IMR-90 (cell line): ENCODE data around the gene MAP6. TPM values are rescaled to one million over a fixed set of nuclear protein-coding genes. Genes with fewer than 3 reads are reported as not detected.

Experiments
- ATAC-seq: fragments of 200-7000 bp; cut with Tn5 transposase; 2 replicates; pipeline ENCODE4 v1.9.1; 2020; ENCODE audit warnings: low read depth, mild to moderate bottlenecking, moderate library complexity
- BruUV-seq: library from RNA; stranded (reverse); fragments of 400-500 nt; replicated peaks from 2 replicates; lab custom pipeline; 2021; lab: Mats Ljungman, UMichigan
- CTCF ChIA-PET: fragments of 300-600 bp; formaldehyde crosslinking; extraction: SDS; loops from one replicate; lab custom pipeline; 2021; ENCODE audit warnings: antibody characterized with exemption; lab: Yijun Ruan, JAX
- POLR2A ChIA-PET: fragments of 300-600 bp; sonication (Branson Sonifier 250); formaldehyde crosslinking; loops from one replicate; lab custom pipeline; 2022; ENCODE audit warnings: antibody characterized with exemption; ENCODE audit not compliant: unreplicated experiment; lab: Charles Lee
- DNase-seq: peaks from one replicate; pipeline ENCODE4 v3.0.0; 2013
- H2AFZ ChIP-seq: replicated peaks from 2 replicates; pipeline ENCODE3; 2013; ENCODE audit warnings: low read length, mild to moderate bottlenecking; ENCODE audit not compliant: poor library complexity
- H2AK5ac ChIP-seq: 2 replicates; pipeline ENCODE4 v1.6.1; 2013; ENCODE audit warnings: low read depth, low read length, inconsistent platforms
- H2AK9ac ChIP-seq: replicated peaks from 2 replicates; pipeline ENCODE3; 2013; ENCODE audit warnings: mild to moderate bottlenecking, low read depth, low read length, moderate library complexity; ENCODE audit not compliant: poor library complexity
- H2BK120ac ChIP-seq: 2 replicates; pipeline ENCODE4 v1.6.1; 2013; ENCODE audit warnings: low read depth, low read length, inconsistent platforms
- H2BK15ac ChIP-seq: 3 replicates; pipeline ENCODE4 v1.6.1; 2013; ENCODE audit warnings: low read depth, low read length, inconsistent platforms
- H2BK20ac ChIP-seq: 2 replicates; pipeline ENCODE4 v1.6.1; 2013; ENCODE audit warnings: low read depth, mild to moderate bottlenecking, inconsistent platforms, low read length, moderate library complexity
- H2BK5ac ChIP-seq: 2 replicates; pipeline ENCODE4 v1.6.1; 2013; ENCODE audit warnings: mild to moderate bottlenecking, low read depth, low read length, inconsistent platforms; ENCODE audit not compliant: poor library complexity, severe bottlenecking
- H3K14ac ChIP-seq: replicated peaks from 2 replicates; pipeline ENCODE4 v1.6.1; 2013; ENCODE audit warnings: low read depth, low read length, inconsistent platforms
- H3K18ac ChIP-seq: 2 replicates; pipeline ENCODE4 v1.6.1; 2013; ENCODE audit warnings: low read depth, low read length, control low read depth
- H3K23ac ChIP-seq: 2 replicates; pipeline ENCODE4 v1.6.1; 2013; ENCODE audit warnings: low read depth, low read length, inconsistent platforms
- H3K27ac ChIP-seq: 2 replicates; pipeline ENCODE4 v1.5.1; 2013; ENCODE audit warnings: mild to moderate bottlenecking, control low read depth, low read length; ENCODE audit not compliant: insufficient read depth
- H3K27me3 ChIP-seq: 2 replicates; pipeline ENCODE4 v1.6.1; 2013; ENCODE audit warnings: low read length; ENCODE audit not compliant: control insufficient read depth, insufficient read depth
- H3K36me3 ChIP-seq: 2 replicates; pipeline ENCODE4 v1.6.1; 2013; ENCODE audit warnings: low read length, mixed read lengths; ENCODE audit not compliant: control insufficient read depth, insufficient read depth
- H3K4ac ChIP-seq: 2 replicates; pipeline ENCODE4 v1.6.1; 2013; ENCODE audit warnings: low read depth, low read length, inconsistent platforms
- H3K4me1 ChIP-seq: 2 replicates; pipeline ENCODE4 v1.6.1; 2013; ENCODE audit warnings: low read length, mixed read lengths; ENCODE audit not compliant: control insufficient read depth, insufficient read depth
- H3K4me2 ChIP-seq: 2 replicates; pipeline ENCODE4 v1.6.1; 2013; ENCODE audit warnings: low read depth, mild to moderate bottlenecking, control low read depth, low read length, moderate library complexity
- H3K4me3 ChIP-seq: 2 replicates; pipeline ENCODE4 v1.5.1; 2013; ENCODE audit warnings: low read depth, mild to moderate bottlenecking, control low read depth, low read length, moderate library complexity; ENCODE audit not compliant: insufficient read depth
- H3K56ac ChIP-seq: 2 replicates; pipeline ENCODE4 v1.6.1; 2013; ENCODE audit warnings: low read length, inconsistent platforms; ENCODE audit not compliant: insufficient read depth; ENCODE audit errors: extremely low read depth
- H3K79me1 ChIP-seq, 2 experiments: 2 replicates each; pipeline ENCODE4 v1.6.1; 2013; ENCODE audit warnings: low read length in 2 of 2, inconsistent platforms in 1 of 2, low read depth in 1 of 2
- H3K9ac ChIP-seq: 2 replicates; pipeline ENCODE4 v1.6.1; 2013; ENCODE audit warnings: low read depth, low read length, control low read depth
- H3K9me1 ChIP-seq: 2 replicates; pipeline ENCODE4 v1.6.1; 2013; ENCODE audit warnings: low read length, inconsistent platforms; ENCODE audit not compliant: insufficient read depth
- H3K9me3 ChIP-seq: 2 replicates; pipeline ENCODE4 v1.6.1; 2013; ENCODE audit warnings: low read length; ENCODE audit not compliant: control insufficient read depth, insufficient read depth
- H4K20me1 ChIP-seq: 2 replicates; pipeline ENCODE4 v1.6.1; 2013; ENCODE audit warnings: low read length, inconsistent platforms; ENCODE audit not compliant: insufficient read depth
- H4K5ac ChIP-seq: 2 replicates; pipeline ENCODE4 v1.6.1; 2013; ENCODE audit warnings: mild to moderate bottlenecking, low read depth, low read length, control low read depth
- H4K8ac ChIP-seq, 2 experiments: 2 replicates each; pipeline ENCODE4 v1.6.1; 2013; ENCODE audit warnings: low read depth in 2 of 2, low read length in 2 of 2, control low read depth in 1 of 2, inconsistent platforms in 1 of 2
- H4K91ac ChIP-seq: 2 replicates; pipeline ENCODE4 v1.6.1; 2013; ENCODE audit warnings: low read depth, low read length, inconsistent platforms; ENCODE audit not compliant: insufficient read depth
- BHLHE40 ChIP-seq: fragments of 150-350 bp; IDR thresholded peaks from 2 replicates; pipeline ENCODE4 v1.6.1; 2016; ENCODE audit warnings: mild to moderate bottlenecking, low read depth, low read length
- CEBPB ChIP-seq: IDR thresholded peaks from 2 replicates; pipeline ENCODE4 v1.6.1; 2012; ENCODE audit warnings: low read depth, low read length, improper control_type of control experiment
- CHD1 ChIP-seq: IDR thresholded peaks from 2 replicates; pipeline ENCODE4 v1.6.1; 2012; ENCODE audit warnings: low read depth, low read length, improper control_type of control experiment
- FOS ChIP-seq: fragments of 150-350 bp; IDR thresholded peaks from 2 replicates; pipeline ENCODE4 v1.6.1; 2016; ENCODE audit warnings: low read depth, low read length
- MAZ ChIP-seq: IDR thresholded peaks from 2 replicates; pipeline ENCODE4 v1.6.1; 2012; ENCODE audit warnings: low read depth, mild to moderate bottlenecking, low read length, improper control_type of control experiment, moderate library complexity, borderline replicate concordance
- MXI1 ChIP-seq: IDR thresholded peaks from 2 replicates; pipeline ENCODE4 v1.6.1; 2012; ENCODE audit warnings: low read depth, mild to moderate bottlenecking, low read length, moderate library complexity, borderline replicate concordance
- POLR2A ChIP-seq: IDR thresholded peaks from 2 replicates; pipeline ENCODE4 v1.6.1; 2012; ENCODE audit warnings: mild to moderate bottlenecking, low read depth, low read length
- RAD21 ChIP-seq: IDR thresholded peaks from 2 replicates; pipeline ENCODE4 v1.6.1; 2012; ENCODE audit warnings: low read length, improper control_type of control experiment
- RCOR1 ChIP-seq: IDR thresholded peaks from 2 replicates; pipeline ENCODE4 v1.6.1; 2012; ENCODE audit warnings: mild to moderate bottlenecking, low read length, improper control_type of control experiment; ENCODE audit not compliant: insufficient replicate concordance
- RFX5 ChIP-seq: IDR thresholded peaks from 2 replicates; pipeline ENCODE4 v1.8.0; 2012; ENCODE audit warnings: low read depth, mild to moderate bottlenecking, low read length, moderate library complexity
- SMC3 ChIP-seq: fragments of 150-350 bp; IDR thresholded peaks from 2 replicates; pipeline ENCODE4 v1.6.1; 2016; ENCODE audit warnings: low read depth, mild to moderate bottlenecking, antibody characterized with exemption, low read length, moderate library complexity
- WGBS, 2 experiments: methylation state at CpG; one replicate each; pipeline versions ENCODE4 v1.1.5 to v1.1.7; 2013; ENCODE audit warnings: missing lambda C conversion rate in 2 of 2; ENCODE audit not compliant: insufficient read length in 1 of 2; ENCODE audit errors: extremely low coverage in 2 of 2; 5-methylcytosine and 5-hydroxymethylcytosine counted together
- dilution Hi-C: fragments of 300-500 bp; cut with HindIII; formaldehyde crosslinking; loops from one replicate; pipeline ENCODE4 v1.14.3; 2018; ENCODE audit warnings: low sequenced_read_pairs; ENCODE audit not compliant: unreplicated experiment
- in situ Hi-C: fragments of 300-500 bp; cut with MboI; formaldehyde crosslinking; loops from 3 replicates; pipeline ENCODE4 v1.14.3; 2019; ENCODE audit warnings: low sequenced_read_pairs, inconsistent platforms, mixed read lengths
- intact Hi-C: fragments of 100-400 bp; cut with micrococcal nuclease; formaldehyde crosslinking; loops from 2 replicates; pipeline ENCODE4 v1.10.0; 2022
- polyA plus RNA-seq, 3 experiments: library from polyadenylated mRNA; depleted of rRNA; stranded (reverse); fragments of >200 nt; gene quantifications; 2 replicates each; pipeline ENCODE4 v1.2.3, GENCODE V29; 2012; ENCODE audit warnings: low replicate concordance in 1 of 3
- total RNA-seq: library from RNA; depleted of rRNA; stranded (reverse); fragments of >200 nt; gene quantifications from 2 replicates; pipeline ENCODE4 v1.2.3, GENCODE V29; 2012
- TF ChIP-seq, protein P1 (sequence below): fragments of 150-350 bp; IDR thresholded peaks from 2 replicates; pipeline ENCODE4 v1.6.1; 2017; ENCODE audit warnings: mild to moderate bottlenecking, antibody characterized with exemption, low read length, low read depth
- TF ChIP-seq, protein P2 (sequence below): fragments of 150-350 bp; IDR thresholded peaks from 2 replicates; pipeline ENCODE4 v1.6.1; 2016; ENCODE audit warnings: low read depth, mild to moderate bottlenecking, low read length, moderate library complexity, borderline replicate concordance

The MAP6 gene
- total and polyA plus RNA-seq, 2 of the 4 experiments (the other 2 are of a cell fraction), result 3.0 to 3.4 TPM

DNA sequence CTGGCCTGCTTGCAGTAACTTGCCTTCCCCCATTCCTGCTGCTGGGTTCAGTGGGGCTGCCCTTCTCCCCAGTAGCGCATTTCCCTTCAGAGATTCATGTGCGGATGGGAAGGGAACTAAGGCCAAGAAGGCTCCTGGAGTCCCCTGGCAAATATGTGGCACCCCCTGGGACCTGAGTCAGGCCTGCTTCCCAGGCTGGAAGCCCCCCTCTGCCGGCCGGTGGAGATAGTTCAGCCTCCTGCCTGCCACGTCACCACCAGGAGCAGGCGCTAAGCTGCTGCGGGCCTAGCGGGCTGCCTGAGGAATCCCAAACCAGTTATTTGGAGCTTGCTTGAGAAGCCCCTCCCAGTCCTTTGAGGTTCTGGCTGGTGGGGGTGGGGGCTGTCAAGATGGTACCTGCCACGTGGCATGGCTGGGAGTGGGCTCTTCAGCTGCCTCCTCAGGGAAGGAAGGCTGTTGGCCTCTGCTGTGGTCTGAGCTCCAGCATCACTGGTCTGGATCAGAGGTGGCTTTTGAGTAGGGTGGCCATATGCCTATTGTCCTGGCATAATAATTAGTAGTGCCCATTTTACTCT, 104.8 kb downstream of the MAP6 start (continued):
- TF ChIP-seq, protein P1, sequence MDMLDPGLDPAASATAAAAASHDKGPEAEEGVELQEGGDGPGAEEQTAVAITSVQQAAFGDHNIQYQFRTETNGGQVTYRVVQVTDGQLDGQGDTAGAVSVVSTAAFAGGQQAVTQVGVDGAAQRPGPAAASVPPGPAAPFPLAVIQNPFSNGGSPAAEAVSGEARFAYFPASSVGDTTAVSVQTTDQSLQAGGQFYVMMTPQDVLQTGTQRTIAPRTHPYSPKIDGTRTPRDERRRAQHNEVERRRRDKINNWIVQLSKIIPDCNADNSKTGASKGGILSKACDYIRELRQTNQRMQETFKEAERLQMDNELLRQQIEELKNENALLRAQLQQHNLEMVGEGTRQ, result no peak

DNA sequence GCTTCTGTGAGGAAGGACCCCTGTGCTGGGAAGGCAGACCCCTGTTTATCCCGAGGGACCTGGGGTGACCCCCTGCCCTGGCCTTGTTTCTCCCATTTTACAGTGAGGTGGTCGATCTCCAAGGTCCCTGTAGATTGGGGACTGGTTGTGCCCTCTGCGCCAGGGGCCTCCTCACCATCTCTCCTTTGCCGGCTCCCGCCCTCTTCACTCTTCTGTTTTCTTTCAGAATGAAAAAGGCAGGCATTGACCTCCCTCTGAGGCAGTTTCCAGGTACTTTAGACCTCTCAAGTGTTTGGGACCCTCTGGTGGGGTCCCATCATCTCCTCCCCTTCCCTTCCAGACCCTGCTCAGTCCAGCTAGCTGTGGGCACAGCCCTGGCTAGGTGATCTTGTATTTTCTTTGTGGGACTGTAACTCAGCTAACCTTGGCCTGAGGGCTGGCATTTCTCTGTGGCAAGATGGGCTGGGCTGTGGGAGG, 105.3 kb downstream of the MAP6 start:
- H3K27ac ChIP-seq, result peak overlapping the region; percentile 96
- H2BK15ac ChIP-seq, result peak overlapping the region; percentile 63; the same call in 2 of the 3 replicates
- ChIA-PET POLR2A (interaction anchor here (0.9 to 3.9 kb wide), 4 partner anchors 9 to 20 kb away, joined by 3 to 27 read pairs (median 11); no protein-coding TSS in a partner anchor), CTCF (interaction anchor here (0.5 to 1.6 kb wide), 2 partner anchors 17 to 69 kb away, joined by 6 to 9 read pairs; no protein-coding TSS in a partner anchor)
- H3K36me3 ChIP-seq, result peaks cover 39% of the 10 kb centered on the region
- H2BK20ac ChIP-seq, result no peak overlapping the region; the same call in 1 of the 2 replicates
- H4K20me1 ChIP-seq, result peaks cover 63% of the 10 kb centered on the region
- H3K14ac ChIP-seq, result peak overlapping the region; percentile 92
- H3K56ac ChIP-seq, result peak overlapping the region; percentile 98
- peak overlapping the region; percentile 94 to 96 for H4K8ac ChIP-seq
- H4K5ac ChIP-seq, result peak overlapping the region; percentile 76
- in situ Hi-C loops (no loop called here), dilution Hi-C loops (no loop called here), intact Hi-C loops (loop anchor here (2.0 kb wide), 1 partner anchor 37 kb away; no protein-coding TSS in a partner anchor)
- peak overlapping the region; percentile 9 for H2AFZ ChIP-seq
- H2BK5ac ChIP-seq, result peak overlapping the region; percentile 76
- peak overlapping the region; percentile 82 for H2AK5ac ChIP-seq
- H3K23ac ChIP-seq, result peak overlapping the region; percentile 93
- WGBS, 2 experiments, result 0% methylated on average over 1 of the region's 5 CpGs; no CpG with 5 or more reads in 1 of the 2 experiments
- H3K79me1 ChIP-seq, result peaks cover 8 to 62% of the 10 kb centered on the region in 2 experiments; a peak in 3 of 4 replicates
- no TSS peak for BruUV-seq
- peak overlapping the region; percentile 31 for H2BK120ac ChIP-seq
- no peaks in the 10 kb centered on the region for H3K27me3 ChIP-seq
- peak overlapping the region; percentile 97 for H2AK9ac ChIP-seq
- peak overlapping the region; percentile 99 for H3K4ac ChIP-seq
- peak overlapping the region; percentile 61 for H3K4me3 ChIP-seq
- peak overlapping the region; percentile 93 for H3K4me2 ChIP-seq
- TF ChIP-seq SMC3, result no peak
- TF ChIP-seq, protein P2, sequence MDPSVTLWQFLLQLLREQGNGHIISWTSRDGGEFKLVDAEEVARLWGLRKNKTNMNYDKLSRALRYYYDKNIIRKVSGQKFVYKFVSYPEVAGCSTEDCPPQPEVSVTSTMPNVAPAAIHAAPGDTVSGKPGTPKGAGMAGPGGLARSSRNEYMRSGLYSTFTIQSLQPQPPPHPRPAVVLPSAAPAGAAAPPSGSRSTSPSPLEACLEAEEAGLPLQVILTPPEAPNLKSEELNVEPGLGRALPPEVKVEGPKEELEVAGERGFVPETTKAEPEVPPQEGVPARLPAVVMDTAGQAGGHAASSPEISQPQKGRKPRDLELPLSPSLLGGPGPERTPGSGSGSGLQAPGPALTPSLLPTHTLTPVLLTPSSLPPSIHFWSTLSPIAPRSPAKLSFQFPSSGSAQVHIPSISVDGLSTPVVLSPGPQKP, result no peak
- no peak for TF ChIP-seq BHLHE40
- no peak for TF ChIP-seq RAD21
- no peak for TF ChIP-seq CEBPB
- no peak for TF ChIP-seq CHD1
- TF ChIP-seq FOS, result no peak
- no peak for TF ChIP-seq RFX5
- TF ChIP-seq, protein P1, result no peak
- TF ChIP-seq POLR2A, result no peak
- TF ChIP-seq RCOR1, result no peak
- no peak for TF ChIP-seq MAZ
- no peak for TF ChIP-seq MXI1
- peak overlapping the region; percentile 95 for H3K9ac ChIP-seq
- peak overlapping the region; percentile 91 for H4K91ac ChIP-seq
- peaks cover 12% of the 10 kb centered on the region for H3K9me1 ChIP-seq
- H3K4me1 ChIP-seq, result peaks cover 42% of the 10 kb centered on the region
- H3K9me3 ChIP-seq, result no peaks in the 10 kb centered on the region
- DNase-seq, result no peak
- H3K18ac ChIP-seq, result peak overlapping the region; percentile 91
- ATAC-seq, result no peak
